GM21390 (cell line): ENCODE results near the gene ARVCF.

Experiments used
- ATAC-seq: cut with Tn5 transposase; IDR thresholded peaks from one replicate; pipeline ENCODE4 v1.9.1; 2021; ENCODE audit not compliant: unreplicated experiment

ARVCF gene

GRCh38 chr22:20031732-20032406 lies 15.2 kb upstream of the ARVCF start:
- no peak for ATAC-seq

- no peak for ATAC-seq
These were observed 13.1 kb upstream of the ARVCF start for GRCh38 chr22:20029550-20030225.

- no peak for ATAC-seq
These were observed 12.4 kb upstream of the ARVCF start for GRCh38 chr22:20028855-20029549.

GRCh38 chr22:20027966-20028854 lies 11.6 kb upstream of the ARVCF start:
- ATAC-seq: no peak

GRCh38 chr22:20026996-20027601 lies 10.5 kb upstream of the ARVCF start:
- ATAC-seq: no peak

- ATAC-seq: no peak
These were observed 9.7 kb upstream of the ARVCF start for GRCh38 chr22:20026204-20026908.

- no peak for ATAC-seq
These were observed 9.0 kb upstream of the ARVCF start for GRCh38 chr22:20025401-20026203.

GRCh38 chr22:20024650-20025397 lies 8.2 kb upstream of the ARVCF start:
- ATAC-seq: no peak

- ATAC-seq: no peak
These were observed 7.6 kb upstream of the ARVCF start for GRCh38 chr22:20024225-20024624.

GRCh38 chr22:20022978-20023613 lies 6.5 kb upstream of the ARVCF start:
- no peak for ATAC-seq

- ATAC-seq: no peak
These were observed 5.8 kb upstream of the ARVCF start for GRCh38 chr22:20022231-20022977.

- ATAC-seq: no peak
These were observed 4.9 kb upstream of the ARVCF start for GRCh38 chr22:20021196-20022181.

- ATAC-seq: peak; percentile 65
These were observed 4.0 kb upstream of the ARVCF start, which contains the start of gene TANGO2 for GRCh38 chr22:20020533-20021195. TANGO2 (plus strand) TSS chr22:20021110; CDS start chr22:20036799, 15,689 bp downstream.

GRCh38 chr22:20019661-20020532 lies 3.3 kb upstream of the ARVCF start:
- ATAC-seq: no peak

- ATAC-seq: no peak
These were observed 1.4 kb upstream of the ARVCF start for GRCh38 chr22:20018001-20018400.
